Stimulated activated CD4-positive, alpha-beta T cell treated with anti-CD3 and anti-CD28 coated beads, Interleukin-12 subunit alpha, Interleukin-12 subunit beta, amount 100 ng/mL, for 4 hours (primary cell): ENCODE data around the gene RXFP4.
"Not testable (repeated sequence)": the region's sequence is repeated elsewhere in the genome, so short reads cannot be mapped to it uniquely, and the experiment has no call there.

ENCODE experiments used
- DNase-seq: peaks from one replicate; pipeline ENCODE4 v3.0.0-alpha.2; 2020

The RXFP4 gene

GRCh38 chr1:155978973-155979429, 37.6 kb downstream of the RXFP4 start:
- no peak for DNase-seq

GRCh38 chr1:155979597-155980343, 38.3 kb downstream of the RXFP4 start:
- no peak for DNase-seq

- no peak for DNase-seq
Observed at GRCh38 chr1:155981266-155982088, 40.0 kb downstream of the RXFP4 start.

GRCh38 chr1:155982106-155982505, 40.7 kb downstream of the RXFP4 start:
- DNase-seq: no peak

GRCh38 chr1:155983191-155984024, 42.0 kb downstream of the RXFP4 start:
- no peak for DNase-seq

GRCh38 chr1:155984341-155984740, 42.9 kb downstream of the RXFP4 start:
- DNase-seq: no peak

GRCh38 chr1:155984903-155985645, 43.6 kb downstream of the RXFP4 start:
- DNase-seq: not testable (repeated sequence)

GRCh38 chr1:155989242-155990004, 48.0 kb downstream of the RXFP4 start:
- DNase-seq: peak; percentile 66

GRCh38 chr1:155990005-155990739, 48.7 kb downstream of the RXFP4 start:
- DNase-seq: no peak
